Thoracic aorta (tissue), 2 donors: Measurements from ENCODE around the gene FNDC8. TPM values are rescaled to one million over a fixed set of nuclear protein-coding genes. Genes with fewer than 3 reads are reported as not detected.
"Not testable (repeated sequence)": the region's sequence is repeated elsewhere in the genome, so short reads cannot be mapped to it uniquely, and the experiment has no call there.

Experiments used
- ATAC-seq: fragments of 150-250 bp; one replicate; pipeline ENCODE4 v1.8.0; 2017; ENCODE audit warnings: low read depth; ENCODE audit not compliant: insufficient number of reproducible peaks, low FRiP score
- DNase-seq: peaks from one replicate; pipeline ENCODE4 v3.0.0-alpha.2; 2020; ENCODE audit warnings: low spot score
- H3K27ac ChIP-seq, 2 donors: fragments of 200-600 bp; sonication (generic); 1 replicate in 1 of 2; 2 replicates in 1 of 2; pipeline ENCODE4 v1.5.1; 2016; ENCODE audit warnings: mild to moderate bottlenecking in 2 of 2, moderate library complexity in 2 of 2
- H3K27me3 ChIP-seq: fragments of 200-600 bp; sonication (generic); replicated peaks from 2 replicates; pipeline ENCODE4 v1.6.0; 2016; ENCODE audit warnings: mild to moderate bottlenecking; ENCODE audit not compliant: insufficient read depth
- H3K36me3 ChIP-seq: fragments of 200-600 bp; sonication (generic); one replicate; pipeline ENCODE4 v1.5.1; 2016
- H3K4me1 ChIP-seq, 2 donors: fragments of 200-600 bp; sonication (generic); 1 replicate in 1 of 2; 2 replicates in 1 of 2; pipeline versions ENCODE4 v1.5.1 to v1.6.0; 2016; ENCODE audit warnings: low read depth in 2 of 2, mild to moderate bottlenecking in 1 of 2; ENCODE audit not compliant: control insufficient read depth in 1 of 2
- H3K4me3 ChIP-seq: fragments of 200-600 bp; sonication (generic); 2 replicates; pipeline ENCODE4 v1.5.1; 2016; ENCODE audit warnings: mild to moderate bottlenecking
- H3K9me3 ChIP-seq: fragments of 200-600 bp; sonication (generic); 2 replicates; pipeline ENCODE4 v1.5.1; 2016
- CTCF ChIP-seq: fragments of 200-600 bp; sonication (generic); IDR thresholded peaks from one replicate; pipeline ENCODE4 v1.5.1; 2019; ENCODE audit warnings: antibody characterized with exemption
- total RNA-seq, 2 donors: library from RNA; depleted of rRNA; stranded (reverse); fragments of >200 nt; gene quantifications; one replicate each; pipeline versions ENCODE4 v1.1.0 to v1.2.3, GENCODE V29; 2016

The FNDC8 gene
- total RNA-seq, 2 donors from 2014 or later, result not detected

- DNase-seq (no peak), ATAC-seq (no peak)
- H3K9me3 ChIP-seq, result no peaks in the 10 kb centered on the region
- H3K4me3 ChIP-seq, result no peak overlapping the region
- no peaks in the 10 kb centered on the region for H3K27me3 ChIP-seq
- no peak overlapping the region for H3K27ac ChIP-seq
- no peak for TF ChIP-seq CTCF
- no peaks in the 10 kb centered on the region for H3K4me1 ChIP-seq
- H3K36me3 ChIP-seq, result peaks cover 30% of the 10 kb centered on the region
These were observed 16.5 kb upstream of the FNDC8 start for GRCh38 chr17:35104844-35105450.

- not testable (repeated sequence) for H3K4me1 ChIP-seq, H3K27me3 ChIP-seq, ATAC-seq, H3K36me3 ChIP-seq, H3K27ac ChIP-seq, DNase-seq, H3K4me3 ChIP-seq, H3K9me3 ChIP-seq
These were observed 10.6 kb upstream of the FNDC8 start for GRCh38 chr17:35110791-35111190.

GRCh38 chr17:35116845-35117244, 4.6 kb upstream of the FNDC8 start:
- no peak for ATAC-seq
- no peak for TF ChIP-seq CTCF
- H3K4me3 ChIP-seq, result no peak overlapping the region

GRCh38 chr17:35117984-35118383, 3.4 kb upstream of the FNDC8 start:
- ATAC-seq (no peak), DNase-seq (no peak)
- Histone ChIP-seq H3K27ac (no peak overlapping the region), H3K4me3 (no peak overlapping the region), H3K9me3 (no peaks in the 10 kb centered on the region), H3K36me3 (no peaks in the 10 kb centered on the region), H3K4me1 (peaks cover 8 to 24% of the 10 kb centered on the region in 2 donors), H3K27me3 (no peaks in the 10 kb centered on the region)
- TF ChIP-seq CTCF, result no peak

More at GRCh38 chr17:35116845-35117244, 4.6 kb upstream of the FNDC8 start:
- peaks cover 8 to 24% of the 10 kb centered on the region in 2 donors for H3K4me1 ChIP-seq
- no peaks in the 10 kb centered on the region for H3K27me3 ChIP-seq
- no peak for DNase-seq
- no peak overlapping the region for H3K27ac ChIP-seq
- H3K9me3 ChIP-seq, result no peaks in the 10 kb centered on the region
- no peaks in the 10 kb centered on the region for H3K36me3 ChIP-seq

GRCh38 chr17:35119370-35120165, 1.8 kb upstream of the FNDC8 start, which contains the start of gene RAD51D:
TSS of gene RAD51D (minus strand) at chr17:35119860. CDS start at chr17:35119613, 247 bp downstream.
- Histone ChIP-seq H3K9me3 (no peaks in the 10 kb centered on the region), H3K4me1 (peaks cover 8 to 24% of the 10 kb centered on the region in 2 donors), H3K4me3 (peak within 1 kb of the TSS; percentile 91), H3K27me3 (no peaks in the 10 kb centered on the region), H3K36me3 (no peaks in the 10 kb centered on the region), H3K27ac (peak within 1 kb of the TSS in 1 of 2 donors; percentile 41)
- DNase-seq (no peak), ATAC-seq (peak; percentile 75)
- peak; percentile 89 for TF ChIP-seq CTCF
